NCI-H1105 (cell line): Measurements from ENCODE around the gene DLG1.

Source experiments
- DNase-seq: peaks from one replicate; lab custom pipeline; 2025; lab: John Stamatoyannopoulos, UW

DLG1 gene

DNA sequence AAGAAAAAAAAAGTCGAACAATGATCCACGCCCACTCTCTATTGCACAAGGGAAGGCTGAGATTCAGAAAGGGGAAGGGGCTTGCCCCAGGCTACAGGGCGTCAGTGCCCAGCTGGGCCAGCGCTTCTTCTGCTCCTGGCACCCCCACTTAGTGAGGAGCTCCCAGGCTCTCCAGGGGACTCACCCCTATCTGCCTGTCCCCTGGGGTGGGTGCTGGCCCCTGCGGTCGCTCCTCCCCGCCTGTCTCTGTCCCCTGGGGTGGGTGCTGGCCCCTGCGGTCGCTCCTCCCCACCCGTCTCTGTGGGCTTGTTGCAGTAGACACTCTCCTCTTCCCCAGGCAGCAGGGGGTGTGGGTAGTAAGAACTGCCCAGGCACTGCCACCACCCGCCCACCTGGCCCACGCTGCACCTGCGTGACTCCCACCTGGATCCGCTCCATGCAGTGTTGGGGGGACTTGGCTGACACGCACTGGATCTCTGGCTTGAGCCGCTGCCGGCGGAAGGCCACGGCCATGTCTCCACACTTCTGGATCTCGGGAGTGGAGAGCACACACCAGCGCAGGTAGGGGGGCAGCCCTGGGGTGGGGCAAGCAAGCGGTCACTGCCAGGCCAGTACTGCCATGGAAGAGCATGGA, 283.4 kb downstream of the DLG1 start:
- DNase-seq = no peak

DNA sequence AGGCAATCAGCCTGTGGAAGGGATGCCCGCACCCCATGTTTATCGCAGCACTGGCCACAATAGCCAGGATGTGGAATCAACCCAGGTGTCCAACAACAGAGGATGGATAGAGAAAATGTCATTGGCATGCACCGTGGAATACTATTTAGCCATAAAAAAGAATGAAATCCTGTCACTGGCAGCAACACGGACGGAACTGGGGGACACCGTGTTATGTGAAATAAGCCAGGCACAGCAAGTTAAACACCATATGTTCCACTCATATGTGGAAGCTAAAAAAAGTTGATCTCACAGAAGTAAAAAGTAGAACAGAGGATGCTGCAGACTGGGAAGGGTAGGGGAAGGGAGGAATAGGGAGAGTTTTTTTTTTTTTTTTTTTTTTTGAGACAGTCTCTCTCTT, 284.4 kb downstream of the DLG1 start:
- DNase-seq = no peak

DNA sequence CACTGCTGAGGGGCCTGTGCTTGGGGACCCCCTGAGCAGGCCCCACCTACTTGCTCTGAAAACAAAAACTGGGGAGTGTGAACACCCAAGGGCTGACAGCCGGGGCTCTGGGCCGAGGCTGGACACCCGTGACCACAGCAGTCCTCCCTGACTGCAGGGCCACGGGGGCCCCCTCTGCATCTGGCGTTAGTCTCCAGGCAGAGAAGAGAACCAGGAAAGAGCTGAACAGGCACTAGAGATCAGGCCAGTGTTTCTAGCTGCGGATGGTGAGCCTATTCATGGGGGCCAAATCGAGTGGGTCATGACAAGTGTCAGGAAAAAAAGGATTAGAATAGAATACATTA, 285.9 kb downstream of the DLG1 start:
- no peak for DNase-seq

DNA sequence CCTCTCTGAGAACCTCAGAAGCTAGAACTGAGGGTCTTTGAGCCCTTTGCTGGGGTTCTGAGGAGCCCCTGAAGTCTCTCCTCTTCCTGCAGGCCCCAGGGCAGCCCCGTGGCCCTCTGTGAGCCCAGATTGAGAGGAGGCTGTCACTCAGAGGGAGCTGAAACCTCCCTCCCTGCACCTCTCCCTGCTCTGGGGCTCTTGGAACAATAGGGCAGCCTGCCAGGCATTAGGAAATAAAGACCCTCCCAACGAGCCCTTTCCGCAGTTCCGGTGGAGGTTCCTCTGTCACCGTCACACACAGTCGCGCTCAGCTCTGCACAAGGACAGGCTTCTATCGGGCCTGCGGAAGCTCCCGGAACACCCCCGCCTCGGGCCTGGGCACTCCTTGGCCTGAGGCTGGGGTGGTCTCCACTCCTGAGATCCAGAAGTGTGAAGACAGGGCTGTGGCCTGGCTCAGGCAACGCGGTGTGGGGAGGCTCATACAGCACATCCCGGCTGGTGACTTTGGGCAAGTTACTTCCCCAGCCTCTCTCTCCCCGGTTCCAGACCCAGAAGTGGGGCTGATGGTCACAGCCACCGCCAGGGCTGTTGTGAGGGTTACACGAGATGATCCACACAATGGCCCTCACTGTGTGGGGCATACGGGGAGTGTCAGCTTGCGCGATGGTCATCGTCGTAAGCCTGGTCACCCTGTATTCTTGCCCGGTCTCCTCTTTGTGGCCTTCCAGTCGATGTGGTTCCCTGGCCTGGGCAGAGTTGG, 286.5 kb downstream of the DLG1 start:
- DNase-seq = no peak

DNA sequence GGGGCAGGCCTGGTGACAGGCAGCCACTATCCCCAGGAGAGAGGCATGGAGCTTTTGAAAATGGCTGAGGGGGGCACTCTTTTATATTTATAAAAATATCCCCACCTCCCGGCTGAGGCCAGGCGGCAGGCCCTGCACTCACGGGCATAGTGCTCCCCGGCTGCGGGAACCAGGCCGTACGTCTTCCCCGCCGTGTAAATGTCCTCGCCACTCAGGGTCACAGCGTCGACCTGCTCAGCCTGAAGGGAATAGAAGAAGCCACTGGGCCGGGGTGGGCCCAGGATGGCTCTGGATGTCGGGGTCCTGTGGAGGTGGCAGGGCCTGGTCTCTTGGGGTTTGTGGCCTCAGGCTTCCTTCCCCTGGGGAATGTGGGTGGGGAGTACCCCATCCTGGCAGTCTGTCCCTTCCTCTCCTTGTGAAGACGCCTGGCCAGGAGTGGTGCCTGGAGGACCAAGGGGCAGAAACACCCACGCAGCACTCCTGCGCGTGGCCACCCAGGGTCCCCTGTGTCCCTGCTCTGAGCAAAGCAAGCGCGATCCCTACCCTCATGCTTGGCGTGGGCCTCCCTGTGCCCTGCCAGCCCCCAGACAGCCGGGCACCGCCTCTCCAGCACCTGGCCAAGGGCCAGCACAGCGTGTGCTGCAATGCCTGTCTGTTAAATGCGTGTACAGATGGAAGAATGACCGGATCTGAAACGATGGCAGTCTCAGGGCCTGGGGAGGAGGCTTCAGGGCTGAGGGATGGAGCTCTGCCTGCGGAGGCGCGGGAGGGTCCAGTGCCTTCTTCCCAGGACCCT, 287.7 kb downstream of the DLG1 start:
- no peak for DNase-seq

DNA sequence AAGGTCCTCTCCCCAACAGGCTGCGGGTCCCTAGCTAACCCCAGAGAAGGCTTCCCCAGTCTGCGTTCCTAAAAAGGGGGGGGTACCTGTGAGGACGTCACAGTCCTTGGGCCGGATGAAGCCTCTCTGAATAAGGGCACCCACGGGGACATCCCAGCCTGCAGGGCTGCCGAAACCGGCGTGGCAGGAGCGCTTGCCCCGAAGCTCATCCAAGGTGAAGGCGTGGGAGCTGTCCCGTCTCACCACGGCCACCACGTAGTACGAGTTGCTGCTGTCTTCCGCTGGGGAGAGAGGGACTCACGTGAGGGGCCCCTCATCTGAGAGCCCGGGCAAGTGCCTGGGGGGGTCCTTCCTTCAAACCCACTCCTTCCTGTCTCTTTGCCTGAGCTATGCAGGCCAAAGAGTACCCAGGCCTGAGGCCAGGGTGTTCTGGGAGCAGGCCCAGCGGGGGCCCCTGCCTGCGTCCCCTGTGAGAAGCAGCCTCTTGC, 288.8 kb downstream of the DLG1 start:
- DNase-seq = no peak

DNA sequence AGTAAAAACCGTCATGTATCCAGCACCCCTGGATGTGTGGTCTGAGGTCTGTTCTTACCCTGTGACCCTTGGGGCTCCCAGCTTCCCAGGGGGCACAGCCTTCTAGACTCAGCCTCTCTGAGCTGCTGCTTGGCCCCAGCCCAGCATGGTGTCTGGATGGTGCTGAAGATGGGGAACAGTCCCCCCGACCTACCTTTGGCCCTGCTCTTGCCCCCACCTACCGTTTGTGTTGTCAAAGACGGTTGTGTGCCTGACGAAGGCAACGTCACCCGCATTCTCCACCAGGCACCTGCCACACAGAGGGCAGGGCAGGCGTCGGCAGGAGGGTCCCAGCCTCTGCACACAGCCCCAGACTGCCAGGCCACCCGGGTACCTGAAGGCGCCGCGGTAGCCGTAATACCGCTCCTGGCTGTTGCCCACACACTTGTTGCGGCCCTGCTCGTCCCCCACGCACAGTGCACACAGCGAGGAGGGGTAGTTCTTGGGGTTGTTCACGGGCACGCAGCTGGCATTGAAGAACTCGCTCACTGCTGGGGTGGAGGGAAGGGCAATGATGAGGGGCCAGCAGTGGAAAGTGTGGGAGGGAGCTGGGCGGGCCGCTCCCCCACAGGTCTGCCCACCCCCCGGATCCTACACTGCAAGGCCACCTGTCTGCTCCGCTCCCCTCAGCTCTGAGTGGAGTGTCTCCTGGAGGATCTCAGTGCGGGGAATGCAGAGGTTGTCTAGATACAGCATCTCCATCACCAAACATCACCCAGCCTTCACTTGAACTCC, 289.8 kb downstream of the DLG1 start:
- no peak for DNase-seq

DNA sequence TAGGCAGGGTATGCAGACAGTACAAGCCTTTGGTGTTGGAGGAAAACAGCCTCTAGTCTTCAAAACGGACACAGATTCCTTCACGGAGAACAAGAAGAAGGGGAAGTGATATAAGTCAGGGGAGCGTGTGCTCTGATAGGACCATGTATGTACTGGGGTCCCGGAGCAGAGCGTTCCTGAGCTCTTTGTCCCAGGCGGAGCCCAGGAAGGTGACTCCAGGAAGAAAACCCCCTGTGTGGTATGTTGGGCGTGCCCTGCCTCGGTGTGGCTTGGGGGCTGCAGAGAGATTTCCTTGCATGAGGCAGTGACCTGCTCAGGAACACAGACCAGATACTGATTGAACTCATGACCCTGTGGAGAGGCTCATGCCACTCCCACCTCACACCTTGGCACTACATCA, 290.5 kb downstream of the DLG1 start:
- DNase-seq = no peak

DNA sequence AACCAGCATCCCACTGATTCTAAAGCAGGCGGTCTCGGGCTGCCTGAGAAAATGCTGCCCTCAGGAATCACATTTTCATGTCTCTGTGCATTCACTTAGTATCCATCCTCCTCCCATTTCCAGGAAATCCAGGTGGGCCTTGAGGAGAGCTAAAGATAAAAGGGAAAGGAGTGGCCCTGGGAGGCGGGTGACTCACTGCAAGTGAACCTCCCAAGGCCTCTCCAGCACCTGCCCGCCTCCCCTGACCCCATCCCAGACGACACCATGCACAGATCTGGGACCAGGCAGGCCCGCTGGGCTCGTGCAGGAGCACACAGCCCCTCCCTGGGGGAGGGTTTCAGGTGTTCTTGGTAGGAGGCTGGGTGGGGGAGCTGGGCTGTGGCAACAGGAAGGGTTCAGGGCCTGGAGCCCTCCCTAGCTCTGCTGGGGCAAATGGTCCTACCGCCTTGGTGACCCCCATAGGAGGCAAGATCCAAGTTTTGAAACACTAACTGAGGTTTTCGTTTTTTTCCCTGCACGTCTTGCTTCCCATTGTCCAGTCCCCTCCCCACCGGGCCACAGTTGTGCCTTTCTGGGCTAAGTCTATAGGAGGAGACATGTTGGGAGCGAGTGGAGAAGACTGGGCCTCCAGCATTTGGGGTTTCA, 291.0 kb downstream of the DLG1 start:
- no peak for DNase-seq

DNA sequence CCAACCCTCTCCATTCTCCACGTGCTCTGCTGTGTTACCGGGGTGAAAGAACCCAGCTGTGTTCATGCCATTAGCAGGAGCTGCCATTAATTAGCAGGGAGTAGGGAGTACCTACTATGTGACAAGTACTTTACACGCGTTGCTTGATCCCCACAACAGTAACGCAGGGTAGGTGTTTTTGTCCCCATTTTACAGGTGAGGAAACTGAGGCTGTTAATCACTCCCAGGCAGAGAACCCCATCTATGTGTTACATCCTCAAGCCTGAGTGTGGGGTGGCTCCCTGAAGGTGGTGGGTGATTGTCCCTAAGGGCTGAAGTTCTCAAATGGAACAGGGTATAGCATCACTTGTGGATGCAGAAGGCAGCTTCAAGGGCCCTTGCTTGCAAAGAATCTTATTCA, 291.6 kb downstream of the DLG1 start:
- no peak for DNase-seq

DNA sequence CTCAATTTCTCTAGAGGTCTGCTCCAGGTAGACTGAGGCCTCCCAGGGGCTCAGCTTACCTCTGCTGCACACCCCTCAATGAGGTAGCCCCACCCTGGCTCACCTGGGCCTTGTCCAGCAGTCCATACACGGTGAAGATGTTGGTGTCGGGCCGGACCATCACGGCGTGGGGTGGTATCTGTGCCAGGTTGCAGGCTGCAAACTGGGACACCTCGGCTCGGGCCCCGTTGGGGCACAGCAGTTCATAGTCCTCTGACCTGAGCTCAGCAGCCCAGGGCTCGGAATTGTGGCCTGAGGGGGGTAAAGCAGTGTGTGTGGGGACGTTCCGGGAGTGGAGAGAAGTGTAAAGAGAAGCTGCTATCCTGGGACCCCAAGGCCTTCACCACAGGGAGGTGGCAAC, 292.0 kb downstream of the DLG1 start:
- DNase-seq = no peak

DNA sequence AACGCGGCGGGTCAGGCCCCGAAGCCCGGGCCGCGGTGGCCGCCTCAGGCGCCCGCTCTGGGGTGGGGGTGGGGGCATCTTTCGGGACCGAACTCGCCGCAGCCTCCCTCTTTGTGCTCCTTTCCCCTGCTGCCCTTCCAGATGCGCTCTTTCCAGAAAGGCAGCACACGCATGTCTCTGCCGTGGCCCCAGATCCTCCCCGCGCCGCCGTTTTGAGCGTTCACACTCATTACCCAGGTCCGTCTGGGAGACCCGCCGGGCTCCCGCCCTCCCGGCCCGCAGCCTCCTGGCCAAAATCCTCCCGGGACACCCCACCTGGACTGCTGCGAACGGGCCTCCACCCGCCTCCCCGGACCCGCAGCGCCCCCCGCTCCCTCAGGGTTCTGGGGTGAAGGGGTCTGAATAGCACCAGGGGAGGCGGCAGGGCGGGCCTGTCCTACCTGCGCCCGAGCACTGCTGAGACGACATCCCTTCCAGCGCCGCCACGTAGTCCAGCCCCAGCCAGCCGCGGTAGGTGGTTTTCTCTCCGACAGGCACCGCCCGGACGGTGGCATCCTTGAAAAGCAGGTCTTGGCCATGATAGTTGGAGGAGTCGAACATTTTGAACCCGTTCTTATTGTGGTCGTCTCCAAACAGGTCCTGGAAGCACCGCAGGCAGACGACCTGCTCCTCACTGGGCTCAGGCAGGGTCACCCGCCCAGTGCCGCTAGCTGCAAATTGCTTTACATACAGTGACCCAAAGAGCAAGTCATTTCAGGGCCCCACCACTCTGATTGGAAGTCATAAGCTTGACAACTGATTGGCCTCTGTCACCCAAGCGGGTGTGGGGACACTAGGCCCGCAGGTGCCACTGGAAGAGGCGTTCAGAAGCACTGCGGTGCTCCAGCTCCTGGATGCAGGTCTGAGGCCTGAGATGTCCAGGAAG, 294.7 kb downstream of the DLG1 start:
- DNase-seq = no peak

DNA sequence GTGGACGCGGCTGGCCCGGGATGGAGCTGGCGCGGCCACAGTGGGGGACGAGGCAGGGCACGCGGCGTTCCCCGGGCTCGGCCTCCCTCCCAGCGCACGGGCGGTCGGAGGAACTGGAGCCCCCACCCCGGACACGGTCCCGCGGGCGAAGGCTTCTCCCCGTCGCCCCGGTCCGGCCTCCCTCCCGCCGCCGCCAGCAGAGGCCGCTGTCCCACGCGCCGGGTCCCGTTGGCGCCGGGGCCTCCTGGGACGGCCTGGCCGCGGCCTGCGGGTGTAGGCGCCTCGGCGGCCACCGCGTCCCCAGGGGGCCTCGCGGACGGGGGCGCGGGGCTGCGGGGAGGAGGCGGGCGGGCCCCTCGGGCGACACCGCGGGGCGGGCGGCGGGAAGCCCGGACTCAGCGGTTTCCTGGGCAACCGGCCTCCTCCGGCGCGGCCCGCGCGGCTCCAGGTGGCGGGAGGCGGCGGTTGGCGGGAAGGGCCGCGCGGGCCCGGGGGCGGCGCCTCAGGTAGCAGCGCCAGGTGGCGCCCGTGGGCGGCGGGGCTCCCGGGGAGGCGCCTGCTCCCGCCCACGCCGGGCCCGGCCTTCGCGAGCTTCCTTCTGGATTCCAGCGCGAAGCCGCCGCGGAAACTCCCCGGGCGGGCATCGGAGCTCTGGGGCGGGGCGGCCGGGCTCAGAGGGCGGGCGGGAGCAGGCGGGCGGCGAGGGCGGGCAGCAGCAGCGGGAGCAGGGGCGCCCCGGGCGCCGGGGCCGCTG, 295.5 kb downstream of the DLG1 start:
- DNase-seq = no peak

DNA sequence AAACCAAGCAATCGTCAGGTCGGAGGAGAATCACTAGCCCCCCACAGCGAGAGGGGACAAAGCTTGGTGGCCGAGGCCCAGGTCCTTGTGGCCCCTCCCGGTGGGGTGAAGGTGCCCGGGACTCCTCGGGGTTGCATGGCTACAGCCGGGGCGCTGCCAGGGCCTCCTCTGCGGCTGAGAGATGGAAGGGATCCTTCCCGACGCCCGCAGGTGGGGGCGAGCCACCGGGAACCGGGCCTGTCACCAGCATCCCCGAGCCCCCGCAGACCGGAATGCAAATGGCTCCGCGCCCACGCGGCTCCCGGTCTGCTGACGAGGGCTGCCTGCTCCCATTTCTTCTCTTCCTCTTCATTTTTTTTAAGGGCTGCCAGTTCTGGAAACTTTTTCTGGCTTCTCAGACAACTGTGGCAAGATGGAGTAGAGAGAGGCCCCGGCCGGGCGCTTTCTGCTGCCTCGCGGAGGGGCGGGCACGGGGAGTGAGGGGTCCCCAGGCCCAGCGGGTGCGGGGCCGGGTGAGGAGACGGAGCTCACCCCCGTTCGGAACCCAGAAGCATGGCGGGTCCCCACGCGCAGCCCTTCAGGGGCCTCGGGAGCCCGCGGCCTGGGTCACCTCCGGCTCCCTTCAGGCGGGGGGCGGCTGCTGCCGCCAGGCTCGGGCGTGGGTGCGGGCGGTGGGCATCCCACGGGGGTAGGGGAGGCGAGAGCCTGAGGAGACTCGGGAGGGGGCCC, 296.3 kb downstream of the DLG1 start:
- DNase-seq = no peak

DNA sequence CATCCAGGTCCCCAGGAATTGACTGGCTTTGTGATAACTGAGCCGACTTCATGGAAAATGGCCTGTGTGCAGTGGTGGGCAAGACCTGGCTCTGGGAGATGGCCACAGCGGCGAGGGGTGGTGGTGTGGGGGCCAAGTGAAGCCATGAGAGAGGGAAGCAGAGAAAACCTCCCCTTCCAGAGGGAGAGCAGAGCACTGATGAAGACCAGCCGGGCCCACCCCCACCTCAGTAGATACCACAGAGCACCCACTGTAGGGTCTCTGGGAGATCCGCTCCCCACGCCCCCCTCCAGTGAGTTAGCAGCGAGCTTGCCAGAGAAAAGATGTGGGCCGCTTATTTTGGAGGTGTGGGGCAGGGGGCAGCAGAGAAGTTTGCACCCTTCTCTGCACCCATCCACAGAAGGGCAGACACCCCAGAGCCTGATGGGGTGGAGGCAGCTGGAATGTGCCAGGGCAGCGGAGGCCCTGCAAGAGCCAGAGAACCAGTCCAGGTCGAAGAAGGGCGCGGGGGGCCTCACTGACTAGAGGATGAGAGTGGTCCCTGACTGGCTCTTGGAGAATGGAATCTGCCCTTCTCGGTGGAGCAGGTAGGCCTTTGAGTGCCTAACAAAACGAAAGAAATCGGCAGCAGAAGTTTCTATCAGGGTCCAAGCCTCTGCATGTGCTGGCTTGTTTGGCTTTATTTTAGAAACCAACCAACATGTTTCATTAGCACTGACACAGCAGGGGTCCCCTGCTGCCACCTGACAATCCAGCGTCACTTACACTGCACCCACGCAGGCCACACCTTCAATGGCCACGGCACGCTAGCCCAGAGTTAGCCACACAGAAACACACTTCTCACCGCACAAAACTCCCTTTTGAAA, 297.1 kb downstream of the DLG1 start:
- no peak for DNase-seq

DNA sequence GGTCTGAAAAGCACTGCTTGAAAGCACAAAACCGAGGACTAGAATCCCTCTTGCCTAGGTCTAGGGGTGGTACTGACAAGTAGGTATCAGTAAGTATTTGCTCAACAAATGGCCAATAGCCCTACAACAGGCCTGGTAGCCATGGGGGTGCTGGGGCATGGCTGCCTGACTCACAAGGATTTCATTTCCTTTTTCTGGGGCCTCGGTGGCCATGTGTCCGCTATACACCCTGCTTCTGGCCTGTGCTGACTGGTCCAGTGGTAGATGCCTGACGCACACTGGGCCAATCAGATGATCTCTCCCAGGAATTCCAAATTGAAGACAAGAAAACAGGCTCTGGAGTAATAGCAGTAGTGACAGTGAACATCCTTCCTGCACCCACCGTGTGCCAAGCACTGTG, 298.2 kb downstream of the DLG1 start:
- DNase-seq = no peak

DNA sequence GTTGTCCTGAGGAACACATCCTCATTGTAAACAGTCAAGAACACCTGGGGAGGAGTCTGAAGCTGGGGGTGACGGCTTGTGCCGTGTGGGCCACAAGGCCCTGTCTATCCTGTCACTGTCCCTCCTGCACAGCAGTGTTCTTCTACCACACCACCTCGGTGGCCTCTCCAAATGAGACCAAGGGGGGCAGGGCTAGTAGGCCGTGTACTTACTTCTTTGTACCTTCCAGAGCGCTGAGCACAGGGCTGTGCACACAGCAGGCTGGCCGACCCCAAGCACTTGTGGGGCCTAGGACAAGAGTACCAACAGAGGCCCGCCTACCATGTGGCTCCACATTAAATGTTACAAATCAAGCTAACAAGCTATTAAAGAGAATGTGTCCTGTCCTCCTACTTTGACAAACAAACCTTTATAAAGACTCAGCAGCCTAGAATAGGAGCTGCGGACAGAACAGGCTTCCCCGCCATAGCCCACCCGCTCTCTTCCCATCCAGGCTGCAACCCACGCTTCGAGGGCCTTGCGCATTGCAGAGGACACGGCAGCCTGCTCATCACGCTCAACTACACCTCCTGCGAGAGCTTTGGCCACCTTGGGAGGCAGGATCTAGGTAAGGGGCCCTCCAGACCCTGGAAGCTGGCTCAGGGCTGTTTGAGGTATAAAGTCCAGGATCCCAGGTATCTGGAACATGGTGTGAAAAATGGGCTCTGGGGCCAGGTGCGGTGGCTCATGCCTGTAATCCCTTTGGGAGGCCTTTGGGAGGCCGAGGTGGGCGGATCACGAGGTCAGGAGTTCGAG, 299.2 kb downstream of the DLG1 start:
- DNase-seq = no peak
